LoVo (cell line): ENCODE results near the gene HOXB1.
"Not testable (repeated sequence)": the region's sequence is repeated elsewhere in the genome, so short reads cannot be mapped to it uniquely, and the experiment has no call there.

Experiments used
- DNase-seq: peaks from one replicate; pipeline ENCODE4 v3.0.0-alpha.2; 2016; ENCODE audit warnings: low spot score

Gene HOXB1

GRCh38 chr17:48519427-48519826 lies 11.4 kb downstream of the HOXB1 start:
- DNase-seq, result no peak

- no peak for DNase-seq
Observed at GRCh38 chr17:48517478-48517877, 13.3 kb downstream of the HOXB1 start.

- no peak for DNase-seq
Observed at GRCh38 chr17:48515925-48516900, 14.6 kb downstream of the HOXB1 start.

GRCh38 chr17:48514477-48514876 lies 16.3 kb downstream of the HOXB1 start:
- DNase-seq, result no peak

GRCh38 chr17:48513666-48514455 lies 16.9 kb downstream of the HOXB1 start:
- no peak for DNase-seq

- DNase-seq, result no peak
Observed at GRCh38 chr17:48513097-48513496, 17.7 kb downstream of the HOXB1 start.

GRCh38 chr17:48510761-48511604 lies 19.8 kb downstream of the HOXB1 start:
- no peak for DNase-seq

GRCh38 chr17:48510381-48510760 lies 20.4 kb downstream of the HOXB1 start:
- DNase-seq, result no peak

GRCh38 chr17:48509708-48510107 lies 21.1 kb downstream of the HOXB1 start:
- not testable (repeated sequence) for DNase-seq

GRCh38 chr17:48506246-48506645 lies 24.6 kb downstream of the HOXB1 start:
- DNase-seq, result no peak

- peak; percentile 66 for DNase-seq
Observed at GRCh38 chr17:48505788-48506187, 25.0 kb downstream of the HOXB1 start.

GRCh38 chr17:48504953-48505352 lies 25.9 kb downstream of the HOXB1 start:
- DNase-seq, result no peak

GRCh38 chr17:48503747-48504146 lies 27.1 kb downstream of the HOXB1 start:
- no peak for DNase-seq

GRCh38 chr17:48502901-48503300 lies 27.9 kb downstream of the HOXB1 start:
- DNase-seq, result no peak

- DNase-seq, result no peak
Observed at GRCh38 chr17:48502312-48502711, 28.5 kb downstream of the HOXB1 start.

- no peak for DNase-seq
Observed at GRCh38 chr17:48500435-48501426, 30.1 kb downstream of the HOXB1 start.

GRCh38 chr17:48499735-48500434 lies 30.9 kb downstream of the HOXB1 start:
- DNase-seq, result no peak

- DNase-seq, result no peak
Observed at GRCh38 chr17:48499248-48499647, 31.6 kb downstream of the HOXB1 start.

- DNase-seq, result no peak
Observed at GRCh38 chr17:48498164-48498850, 32.5 kb downstream of the HOXB1 start.

GRCh38 chr17:48497103-48497502 lies 33.7 kb downstream of the HOXB1 start:
- DNase-seq, result no peak
